ENCODE data around the gene SNAI3. TPM values are rescaled to one million over a fixed set of nuclear protein-coding genes. Genes with fewer than 3 reads are reported as not detected.

SNAI3 gene
- polyA plus RNA-seq, 1 experiment, result 0.04 TPM

- no peak overlapping the region for H3K27ac ChIP-seq (ENCODE audit: low read depth, low read length)
- H3K27me3 ChIP-seq (ENCODE audit: control insufficient read depth, insufficient read depth, low read length), result peaks cover 27% of the 10 kb centered on the region
- peaks cover 3% of the 10 kb centered on the region; the same call in 1 of the 2 replicates for H3K9me3 ChIP-seq (ENCODE audit: control insufficient read depth, insufficient read depth, low read length)
- no peak overlapping the region for H3K4me3 ChIP-seq (ENCODE audit: low read depth, low read length)
- TF ChIP-seq, protein P1, sequence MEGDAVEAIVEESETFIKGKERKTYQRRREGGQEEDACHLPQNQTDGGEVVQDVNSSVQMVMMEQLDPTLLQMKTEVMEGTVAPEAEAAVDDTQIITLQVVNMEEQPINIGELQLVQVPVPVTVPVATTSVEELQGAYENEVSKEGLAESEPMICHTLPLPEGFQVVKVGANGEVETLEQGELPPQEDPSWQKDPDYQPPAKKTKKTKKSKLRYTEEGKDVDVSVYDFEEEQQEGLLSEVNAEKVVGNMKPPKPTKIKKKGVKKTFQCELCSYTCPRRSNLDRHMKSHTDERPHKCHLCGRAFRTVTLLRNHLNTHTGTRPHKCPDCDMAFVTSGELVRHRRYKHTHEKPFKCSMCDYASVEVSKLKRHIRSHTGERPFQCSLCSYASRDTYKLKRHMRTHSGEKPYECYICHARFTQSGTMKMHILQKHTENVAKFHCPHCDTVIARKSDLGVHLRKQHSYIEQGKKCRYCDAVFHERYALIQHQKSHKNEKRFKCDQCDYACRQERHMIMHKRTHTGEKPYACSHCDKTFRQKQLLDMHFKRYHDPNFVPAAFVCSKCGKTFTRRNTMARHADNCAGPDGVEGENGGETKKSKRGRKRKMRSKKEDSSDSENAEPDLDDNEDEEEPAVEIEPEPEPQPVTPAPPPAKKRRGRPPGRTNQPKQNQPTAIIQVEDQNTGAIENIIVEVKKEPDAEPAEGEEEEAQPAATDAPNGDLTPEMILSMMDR (IDR thresholded peaks at IDR 0.05; ENCODE audit: low read depth, low read length), result no peak
- POLR2A ChIA-PET, result interaction anchor here (0.6 to 1.5 kb wide), 2 partner anchors 22 to 26 kb away, joined by 4 to 7 read pairs; partner anchors contain the start of gene MVD
- no peak for DNase-seq (ENCODE audit: low read depth, low spot score)
- CTCF ChIA-PET, result no interaction called here
These were observed 46.2 kb downstream of the SNAI3 start for GRCh38 chr16:88640039-88640495.

- TF ChIP-seq, protein P1 (IDR thresholded peaks at IDR 0.05; ENCODE audit: low read depth, low read length), result no peak
- ChIA-PET CTCF (no interaction called here), POLR2A (interaction anchor here (0.5 to 1.5 kb wide), 2 partner anchors 23 to 147 kb away, joined by 4 to 7 read pairs; partner anchors contain the start of gene MVD)
- Histone ChIP-seq H3K27me3 (ENCODE audit: control insufficient read depth, insufficient read depth, low read length) (peaks cover 27% of the 10 kb centered on the region), H3K4me3 (ENCODE audit: low read depth, low read length) (no peak overlapping the region), H3K9me3 (ENCODE audit: control insufficient read depth, insufficient read depth, low read length) (peaks cover 3% of the 10 kb centered on the region; the same call in 1 of the 2 replicates), H3K27ac (ENCODE audit: low read depth, low read length) (no peak overlapping the region)
- DNase-seq (ENCODE audit: low read depth, low spot score), result no peak
These were observed 46.9 kb downstream of the SNAI3 start for GRCh38 chr16:88639231-88640038.

- Histone ChIP-seq H3K4me3 (ENCODE audit: low read depth, low read length) (no peak within 1 kb of the TSS), H3K27ac (ENCODE audit: low read depth, low read length) (no peak within 1 kb of the TSS), H3K27me3 (ENCODE audit: control insufficient read depth, insufficient read depth, low read length) (peaks cover 27% of the 10 kb centered on the region), H3K9me3 (ENCODE audit: control insufficient read depth, insufficient read depth, low read length) (peaks cover 3% of the 10 kb centered on the region; the same call in 1 of the 2 replicates)
- TF ChIP-seq, protein P1 (IDR thresholded peaks at IDR 0.05; ENCODE audit: low read depth, low read length), result no peak
- CTCF ChIA-PET, result no interaction called here
- POLR2A ChIA-PET, result interaction anchor here (0.5 to 1.5 kb wide), 2 partner anchors 24 to 148 kb away, joined by 4 to 7 read pairs; partner anchors contain the start of gene MVD
- no peak for DNase-seq (ENCODE audit: low read depth, low spot score)
These were observed 47.7 kb downstream of the SNAI3 start, which contains the start of gene IL17C for GRCh38 chr16:88638323-88639230. TSS of gene IL17C (plus strand) at chr16:88638572. CDS start at chr16:88638642, 70 bp downstream.

GRCh38 chr16:88636488-88637265 is 49.6 kb downstream of the SNAI3 start:
- CTCF ChIA-PET, result no interaction called here
- no peak for DNase-seq (ENCODE audit: low read depth, low spot score)
- no peak overlapping the region for H3K27ac ChIP-seq (ENCODE audit: low read depth, low read length)
- H3K4me3 ChIP-seq (ENCODE audit: low read depth, low read length), result no peak overlapping the region
- POLR2A ChIA-PET, result interaction anchor here (0.6 kb wide), 2 partner anchors 73 to 523 kb away, joined by 3 read pairs; no protein-coding TSS in a partner anchor
- TF ChIP-seq, protein P1 (IDR thresholded peaks at IDR 0.05; ENCODE audit: low read depth, low read length), result no peak
- peaks cover 3% of the 10 kb centered on the region; the same call in 1 of the 2 replicates for H3K9me3 ChIP-seq (ENCODE audit: control insufficient read depth, insufficient read depth, low read length)
- peaks cover 27% of the 10 kb centered on the region for H3K27me3 ChIP-seq (ENCODE audit: control insufficient read depth, insufficient read depth, low read length)
